Lower lobe of right lung (tissue), 2 donors: ENCODE measurements around the gene IGSF6. TPM values are rescaled to one million over a fixed set of nuclear protein-coding genes. Genes with fewer than 3 reads are reported as not detected.

Experiments
- ATAC-seq, 2 donors: fragments of 200-7000 bp; cut with Tn5 transposase; one replicate each; pipeline ENCODE4 v1.9.1; 2020 to 2022; ENCODE audit warnings: mild to moderate bottlenecking in 2 of 2, moderate library complexity in 2 of 2
- DNase-seq: peaks from one replicate; pipeline ENCODE4 v3.0.0-alpha.2; 2020
- H3K27ac ChIP-seq: fragments of 200-600 bp; one replicate; pipeline ENCODE4 v1.8.0; 2022
- H3K27me3 ChIP-seq: fragments of 200-600 bp; one replicate; pipeline ENCODE4 v1.8.0; 2022; ENCODE audit warnings: low read depth
- H3K36me3 ChIP-seq: fragments of 200-600 bp; one replicate; pipeline ENCODE4 v1.8.0; 2022; ENCODE audit warnings: mild to moderate bottlenecking
- H3K4me1 ChIP-seq: fragments of 200-600 bp; one replicate; pipeline ENCODE4 v1.8.0; 2022
- H3K4me3 ChIP-seq: fragments of 200-600 bp; one replicate; pipeline ENCODE4 v1.8.0; 2022; ENCODE audit warnings: mild to moderate bottlenecking
- H3K9me3 ChIP-seq: fragments of 200-600 bp; one replicate; pipeline ENCODE4 v1.8.0; 2022
- CTCF ChIP-seq: fragments of 200-600 bp; IDR thresholded peaks from one replicate; pipeline ENCODE4 v1.8.0; 2022; ENCODE audit warnings: antibody characterized with exemption, mild to moderate bottlenecking
- intact Hi-C: fragments of 100-400 bp; cut with DNase I; formaldehyde crosslinking; loops from one replicate; pipeline ENCODE4 v1.11.0; 2022
- total RNA-seq: library from RNA; stranded (reverse); fragmentation: NEBNext Ultra II Directional; extraction: Animal tissue kit (Norgen Biotek cat#: 25700); gene quantifications from one replicate; pipeline ENCODE4 v1.2.1, GENCODE V29; 2021
- donor health status: DM: no; HTN: yes; CAD: no; lungs with severe emphysema.

Gene IGSF6
- total RNA-seq, 1 donor from 2014 or later: 103 TPM

GRCh38 chr16:21620592-21620991 lies 31.8 kb downstream of the IGSF6 start:
- ATAC-seq: no peak
- DNase-seq: no peak
- H3K27me3 ChIP-seq: no peaks in the 10 kb centered on the region
- no peaks in the 10 kb centered on the region for H3K9me3 ChIP-seq
- no peak overlapping the region for H3K4me3 ChIP-seq
- H3K27ac ChIP-seq: no peak overlapping the region
- H3K4me1 ChIP-seq: no peaks in the 10 kb centered on the region
- intact Hi-C loops: no loop called here
- no peak for TF ChIP-seq CTCF
- peaks cover 21% of the 10 kb centered on the region for H3K36me3 ChIP-seq

- Histone ChIP-seq H3K27ac (no peak overlapping the region), H3K4me3 (no peak overlapping the region), H3K9me3 (no peaks in the 10 kb centered on the region), H3K36me3 (peaks cover 14% of the 10 kb centered on the region), H3K4me1 (no peaks in the 10 kb centered on the region), H3K27me3 (no peaks in the 10 kb centered on the region)
- ATAC-seq: no peak
- TF ChIP-seq CTCF: no peak
- DNase-seq: no peak
- intact Hi-C loops: no loop called here
Observed at GRCh38 chr16:21619765-21620425, 32.5 kb downstream of the IGSF6 start.

DNA sequence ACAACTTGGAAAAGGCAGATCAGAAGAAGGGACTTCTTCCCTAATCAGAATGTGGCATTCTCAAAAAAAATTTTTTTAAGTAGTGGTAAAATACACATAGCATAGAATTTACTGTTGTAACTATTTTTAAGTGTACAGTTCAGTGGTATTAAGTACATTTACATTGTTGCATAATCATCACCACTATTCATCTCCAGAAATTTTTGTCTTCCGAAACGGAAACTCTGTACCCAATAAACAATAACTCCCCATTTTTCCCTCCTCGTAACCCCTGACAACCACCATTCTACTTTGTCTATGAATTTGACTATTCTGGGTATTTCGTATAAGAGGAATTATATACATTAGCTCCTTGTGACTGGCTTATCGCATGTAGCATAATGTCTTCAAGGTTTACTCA lies 34.1 kb downstream of the IGSF6 start:
- H3K36me3 ChIP-seq: peaks cover 5% of the 10 kb centered on the region
- H3K4me1 ChIP-seq: no peaks in the 10 kb centered on the region
- no peak overlapping the region for H3K4me3 ChIP-seq
- H3K9me3 ChIP-seq: no peaks in the 10 kb centered on the region
- no peak overlapping the region for H3K27ac ChIP-seq
- no peak for TF ChIP-seq CTCF
- DNase-seq: no peak
- ATAC-seq: no peak
- no peaks in the 10 kb centered on the region for H3K27me3 ChIP-seq
- intact Hi-C loops: no loop called here

DNA sequence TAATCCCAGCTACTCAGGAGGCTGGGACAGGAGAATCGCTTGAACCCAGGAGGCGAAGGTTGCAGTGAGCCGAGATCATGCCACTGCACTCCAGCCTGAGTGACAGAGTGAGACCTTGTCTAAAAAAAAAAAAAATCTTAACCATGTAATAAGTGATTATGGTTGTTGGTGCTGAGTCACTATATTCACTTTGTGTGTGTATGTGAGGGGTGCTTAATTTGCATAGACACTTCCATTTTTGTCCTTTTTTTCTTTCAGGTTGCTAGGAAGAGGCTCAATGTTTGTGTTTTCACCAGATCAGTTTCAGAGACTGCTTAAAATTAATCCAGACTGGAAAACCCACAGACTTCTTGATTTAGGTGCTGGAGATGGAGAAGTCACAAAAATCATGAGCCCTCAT lies 34.8 kb downstream of the IGSF6 start:
- no peak for TF ChIP-seq CTCF
- Histone ChIP-seq H3K27ac (no peak overlapping the region), H3K27me3 (no peaks in the 10 kb centered on the region), H3K4me1 (peaks cover 3% of the 10 kb centered on the region), H3K36me3 (peaks cover 5% of the 10 kb centered on the region), H3K4me3 (no peak overlapping the region), H3K9me3 (no peaks in the 10 kb centered on the region)
- intact Hi-C loops: no loop called here
- ATAC-seq (no peak), DNase-seq (no peak)

- H3K4me3 ChIP-seq: no peak overlapping the region
- H3K27ac ChIP-seq: no peak overlapping the region
- H3K9me3 ChIP-seq: no peaks in the 10 kb centered on the region
- ATAC-seq (no peak), DNase-seq (no peak)
- intact Hi-C loops: no loop called here
- TF ChIP-seq CTCF: peak; percentile 6
- H3K27me3 ChIP-seq: no peaks in the 10 kb centered on the region
- peaks cover 5% of the 10 kb centered on the region for H3K36me3 ChIP-seq
- H3K4me1 ChIP-seq: peaks cover 27% of the 10 kb centered on the region
Observed at GRCh38 chr16:21614896-21615295, 37.5 kb downstream of the IGSF6 start.
